Activated B cell treated with CpG ODN at 0.5 μM for 24 hours (primary cell): Measurements from ENCODE around the gene RAPGEF3. TPM values are rescaled to one million over a fixed set of nuclear protein-coding genes. Genes with fewer than 3 reads are reported as not detected.
A peak's percentile ranks its signal among the peaks of the same experiment; 100 is the strongest.

Source experiments
- ATAC-seq: fragments of 200-7000 bp; cut with Tn5 transposase; one replicate; pipeline ENCODE4 v1.10.0; 2021; ENCODE audit warnings: low read depth, mild to moderate bottlenecking, moderate library complexity
- CTCF ChIA-PET: fragments of 350-600 bp; sonication (Branson Sonifier 250); formaldehyde crosslinking; loops from one replicate; lab custom pipeline; 2021; ENCODE audit warnings: antibody characterized with exemption; lab: Charles Lee
- POLR2A ChIA-PET: fragments of 350-600 bp; sonication (Branson Sonifier 250); formaldehyde crosslinking; loops from one replicate; lab custom pipeline; 2021; ENCODE audit warnings: antibody characterized with exemption; lab: Charles Lee
- DNase-seq: peaks from one replicate; pipeline ENCODE4 v3.0.0; 2022
- H3K27ac Mint-ChIP-seq: one replicate; pipeline ENCODE4 v1.8.0; 2020; ENCODE audit warnings: mixed read lengths
- H3K27me3 Mint-ChIP-seq: one replicate; pipeline ENCODE4 v1.8.0; 2021; ENCODE audit warnings: mixed read lengths
- H3K36me3 Mint-ChIP-seq: one replicate; pipeline ENCODE4 v1.8.0; 2021; ENCODE audit warnings: low read depth, mixed read lengths
- H3K4me1 Mint-ChIP-seq: one replicate; pipeline ENCODE4 v1.8.0; 2021; ENCODE audit warnings: mixed read lengths
- H3K4me3 Mint-ChIP-seq: one replicate; pipeline ENCODE4 v1.8.0; 2020; ENCODE audit warnings: mild to moderate bottlenecking, mixed read lengths
- H3K9me3 Mint-ChIP-seq: one replicate; pipeline ENCODE4 v1.8.0; 2020; ENCODE audit warnings: mixed read lengths
- intact Hi-C: fragments of 100-400 bp; cut with micrococcal nuclease; formaldehyde crosslinking; loops from one replicate; pipeline ENCODE4 v1.15.1; 2024
- total RNA-seq: library from RNA; stranded (reverse); gene quantifications from 2 replicates; pipeline ENCODE4 v1.2.3, GENCODE V29; 2022
- TF ChIP-seq, protein P1 (sequence below): fragments of 200-600 bp; IDR thresholded peaks from one replicate; pipeline ENCODE4 v1.8.0; 2022; ENCODE audit warnings: antibody characterized with exemption, mild to moderate bottlenecking

RAPGEF3 gene
- total RNA-seq, 1 donor from 2014 or later = 5.0 TPM

DNA sequence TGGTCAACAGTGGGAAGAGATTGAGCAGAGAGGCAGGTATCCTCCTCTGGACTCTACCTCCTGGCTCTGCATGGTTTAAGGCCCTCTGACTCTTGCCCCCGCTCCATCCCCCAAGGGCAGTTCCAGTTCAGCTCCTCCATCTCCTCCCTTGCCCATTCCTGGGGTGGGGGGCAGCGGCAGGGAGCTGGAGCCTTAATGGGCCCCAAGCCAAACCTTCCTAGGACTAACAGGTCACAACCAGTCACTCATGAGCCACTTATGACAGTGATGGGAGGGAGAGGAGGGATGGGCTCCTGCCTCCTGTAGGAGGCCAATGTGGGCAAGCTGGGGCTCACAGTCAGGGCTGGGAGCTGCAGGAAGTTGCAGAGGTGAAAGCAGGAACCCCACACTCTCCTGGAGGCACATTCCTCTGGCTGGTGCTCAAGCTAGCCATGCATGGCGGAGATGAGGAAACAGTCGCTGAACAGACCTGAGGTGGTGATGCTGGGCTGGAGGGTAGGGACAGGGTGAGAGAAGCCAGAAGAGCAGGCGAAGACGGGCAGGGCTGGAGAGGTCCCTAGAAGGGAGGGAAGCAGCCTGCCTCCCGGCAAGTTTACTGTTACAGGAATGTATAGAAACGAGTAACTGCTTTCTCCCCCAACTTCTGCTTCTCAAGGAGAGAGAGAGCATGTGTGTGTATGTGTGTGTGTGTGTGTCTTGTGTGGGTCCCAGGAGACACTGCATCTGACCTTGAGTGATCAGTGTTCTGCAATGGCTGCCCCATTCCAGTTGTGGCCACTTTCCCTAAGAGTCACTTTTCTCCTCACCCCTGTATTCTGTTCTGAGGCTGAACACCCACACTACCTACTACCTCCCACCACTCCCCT, 5.0 kb upstream of the RAPGEF3 start:
- Mint-ChIP-seq H3K27ac (peak overlapping the region; percentile 3), H3K4me1 (peaks cover 19% of the 10 kb centered on the region), H3K4me3 (no peak overlapping the region), H3K9me3 (no peaks in the 10 kb centered on the region), H3K36me3 (no peaks in the 10 kb centered on the region), H3K27me3 (no peaks in the 10 kb centered on the region)
- no peak for DNase-seq
- ChIA-PET CTCF (interaction anchor here (0.7 to 10.8 kb wide), 4 partner anchors 21 to 107 kb away, joined by 3 to 298 read pairs (median 4); partner anchors contain the start of gene ENDOU), POLR2A (interaction anchor here (0.8 to 1.3 kb wide), 4 partner anchors 9 to 48 kb away, joined by 3 to 5 read pairs (median 3); partner anchors contain the start of genes ENDOU and SLC48A1)
- TF ChIP-seq, protein P1, sequence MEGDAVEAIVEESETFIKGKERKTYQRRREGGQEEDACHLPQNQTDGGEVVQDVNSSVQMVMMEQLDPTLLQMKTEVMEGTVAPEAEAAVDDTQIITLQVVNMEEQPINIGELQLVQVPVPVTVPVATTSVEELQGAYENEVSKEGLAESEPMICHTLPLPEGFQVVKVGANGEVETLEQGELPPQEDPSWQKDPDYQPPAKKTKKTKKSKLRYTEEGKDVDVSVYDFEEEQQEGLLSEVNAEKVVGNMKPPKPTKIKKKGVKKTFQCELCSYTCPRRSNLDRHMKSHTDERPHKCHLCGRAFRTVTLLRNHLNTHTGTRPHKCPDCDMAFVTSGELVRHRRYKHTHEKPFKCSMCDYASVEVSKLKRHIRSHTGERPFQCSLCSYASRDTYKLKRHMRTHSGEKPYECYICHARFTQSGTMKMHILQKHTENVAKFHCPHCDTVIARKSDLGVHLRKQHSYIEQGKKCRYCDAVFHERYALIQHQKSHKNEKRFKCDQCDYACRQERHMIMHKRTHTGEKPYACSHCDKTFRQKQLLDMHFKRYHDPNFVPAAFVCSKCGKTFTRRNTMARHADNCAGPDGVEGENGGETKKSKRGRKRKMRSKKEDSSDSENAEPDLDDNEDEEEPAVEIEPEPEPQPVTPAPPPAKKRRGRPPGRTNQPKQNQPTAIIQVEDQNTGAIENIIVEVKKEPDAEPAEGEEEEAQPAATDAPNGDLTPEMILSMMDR = no peak
- ATAC-seq = no peak
- intact Hi-C loops = no loop called here

DNA sequence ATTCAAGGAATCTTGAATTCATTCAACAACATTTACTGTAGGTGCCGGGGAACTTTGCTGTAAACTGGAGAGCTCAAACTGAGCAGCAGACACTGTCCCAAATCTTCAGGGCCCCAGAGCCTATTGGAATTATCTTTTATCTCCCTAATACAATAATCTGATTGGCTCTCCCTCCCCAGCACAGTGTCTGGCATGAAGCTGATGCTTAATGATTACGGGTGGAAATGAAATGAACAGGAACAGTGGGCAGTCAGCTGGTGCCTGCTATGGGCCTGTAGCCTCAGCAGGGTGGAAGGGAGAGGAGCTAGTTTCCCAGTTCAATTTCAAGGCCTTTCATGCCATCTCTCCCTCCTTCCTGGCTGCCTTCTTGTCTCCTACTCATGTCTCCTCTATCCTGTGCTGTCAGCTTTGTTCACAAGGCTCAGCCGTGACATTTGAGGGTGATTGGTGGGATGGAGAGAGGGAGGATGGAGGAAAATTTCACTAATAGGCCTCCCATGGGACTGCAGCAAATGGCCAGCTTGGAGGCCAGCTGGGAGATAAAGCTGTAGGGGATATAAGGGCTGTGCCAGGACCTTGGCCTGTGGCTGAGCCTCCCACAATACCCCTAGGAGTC, 4.3 kb upstream of the RAPGEF3 start:
- no peak for ATAC-seq
- POLR2A ChIA-PET = interaction anchor here (0.8 to 1.3 kb wide), 4 partner anchors 10 to 48 kb away, joined by 3 to 5 read pairs (median 3); partner anchors contain the start of genes ENDOU and SLC48A1
- H3K27ac Mint-ChIP-seq = no peak overlapping the region

DNA sequence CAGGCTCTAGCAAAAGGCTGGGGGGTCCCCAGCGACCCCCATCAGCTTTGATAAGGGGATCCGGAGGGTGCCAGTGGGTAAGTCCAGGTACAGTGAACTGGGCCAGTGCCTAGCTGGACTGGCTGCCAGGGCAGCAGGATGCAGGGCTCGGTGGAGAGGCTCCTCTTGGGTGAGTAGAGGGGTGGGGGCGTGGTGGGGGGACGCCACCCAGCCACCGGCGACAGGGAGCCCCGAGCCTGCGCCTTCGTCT, 171 bp downstream of the RAPGEF3 start:
- H3K4me1 Mint-ChIP-seq = peaks cover 59% of the 10 kb centered on the region
- POLR2A ChIA-PET = interaction anchor here (0.8 to 5.9 kb wide), 6 partner anchors 9 to 53 kb away, joined by 5 to 84 read pairs (median 8); partner anchors contain the start of gene RPAP3
- no peak for DNase-seq
- H3K27me3 Mint-ChIP-seq = no peaks in the 10 kb centered on the region
- no peaks in the 10 kb centered on the region for H3K9me3 Mint-ChIP-seq
- intact Hi-C loops = loop anchor here (5.0 kb wide), 1 partner anchor 361 kb away; no protein-coding TSS in a partner anchor
- H3K4me3 Mint-ChIP-seq = peak overlapping the region; percentile 66
- CTCF ChIA-PET = interaction anchor here (0.8 to 10.8 kb wide), 11 partner anchors 9 to 80 kb away, joined by 3 to 298 read pairs (median 4); partner anchors contain the start of gene SLC48A1
- TF ChIP-seq, protein P1 = no peak
- H3K27ac Mint-ChIP-seq = no peak overlapping the region
- no peak for ATAC-seq
- no peaks in the 10 kb centered on the region for H3K36me3 Mint-ChIP-seq

More for the DNA sequence above, 4.3 kb upstream of the RAPGEF3 start:
- Mint-ChIP-seq H3K27me3 (no peaks in the 10 kb centered on the region), H3K36me3 (no peaks in the 10 kb centered on the region), H3K9me3 (no peaks in the 10 kb centered on the region), H3K4me1 (peaks cover 25% of the 10 kb centered on the region), H3K4me3 (no peak overlapping the region)
- intact Hi-C loops = no loop called here
- TF ChIP-seq, protein P1 = no peak
- CTCF ChIA-PET = interaction anchor here (0.7 to 10.8 kb wide), 6 partner anchors 10 to 106 kb away, joined by 3 to 298 read pairs (median 4); partner anchors contain the start of genes ENDOU and SLC48A1
- no peak for DNase-seq

DNA sequence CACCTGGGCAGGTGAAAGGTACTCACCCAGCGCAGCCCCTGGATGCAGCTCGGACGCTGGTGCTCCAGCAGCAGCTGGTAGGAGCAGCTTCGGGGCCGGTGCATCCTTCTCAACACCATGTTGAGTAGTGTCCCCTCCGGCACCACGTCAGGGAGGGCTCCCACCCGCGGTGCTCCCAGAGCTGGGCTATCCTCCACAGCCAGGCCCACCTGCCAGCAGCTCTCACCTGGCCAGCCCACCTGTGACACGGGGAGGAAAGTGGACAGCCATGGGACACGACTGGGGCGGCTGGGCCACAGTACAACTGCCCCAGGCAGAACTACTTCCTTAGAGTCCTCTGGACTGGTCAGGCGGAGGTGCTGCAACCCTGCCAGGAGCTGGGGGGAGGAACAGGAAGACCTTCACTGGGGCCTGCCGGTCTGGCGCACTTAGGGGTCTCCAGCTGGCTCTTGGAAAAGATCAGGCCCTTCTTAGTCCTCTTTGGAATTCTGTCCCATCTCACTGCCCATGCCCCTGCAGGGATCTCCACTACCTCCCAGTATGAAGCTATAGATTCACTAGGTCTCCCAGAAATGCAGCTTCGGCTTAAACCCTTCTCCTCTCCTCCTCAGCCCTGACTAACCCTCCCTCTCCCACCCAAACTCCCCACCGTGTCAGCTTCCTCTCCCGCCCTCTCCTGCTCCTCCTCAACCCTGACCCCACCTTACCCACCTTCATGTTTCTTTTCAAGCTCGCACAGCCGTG, 668 bp downstream of the RAPGEF3 start:
- Mint-ChIP-seq H3K27me3 (no peaks in the 10 kb centered on the region), H3K27ac (no peak overlapping the region), H3K4me1 (peaks cover 63% of the 10 kb centered on the region), H3K9me3 (no peaks in the 10 kb centered on the region), H3K36me3 (no peaks in the 10 kb centered on the region), H3K4me3 (peak overlapping the region; percentile 66)
- ChIA-PET CTCF (interaction anchor here (0.8 to 10.8 kb wide), 14 partner anchors 9 to 81 kb away, joined by 3 to 298 read pairs (median 4); partner anchors contain the start of genes RPAP3 and SLC48A1), POLR2A (interaction anchor here (0.8 to 5.9 kb wide), 7 partner anchors 10 to 53 kb away, joined by 3 to 84 read pairs (median 8); partner anchors contain the start of gene RPAP3)
- ATAC-seq (no peak), DNase-seq (no peak)
- TF ChIP-seq, protein P1 = no peak
- intact Hi-C loops = loop anchor here (5.0 kb wide), 1 partner anchor 361 kb away; no protein-coding TSS in a partner anchor
